ENCODE results near the gene AEN.

Gene AEN

GRCh38 chr15:88620995-88621772 lies at the start of gene AEN:
AEN (plus strand) TSS chr15:88621340; CDS start chr15:88626210, 4,870 bp downstream.
- peak; percentile 49 for DNase-seq

GRCh38 chr15:88571852-88572259 lies 49.3 kb upstream of the AEN start:
- no peak for DNase-seq

- no peak for DNase-seq
Measured at GRCh38 chr15:88574077-88574476, 47.1 kb upstream of the AEN start.

GRCh38 chr15:88574655-88575054 lies 46.5 kb upstream of the AEN start:
- peak; percentile 10 for DNase-seq

GRCh38 chr15:88579322-88579721 lies 41.8 kb upstream of the AEN start:
- DNase-seq: no peak

- no peak for DNase-seq
Measured at GRCh38 chr15:88580532-88580931, 40.6 kb upstream of the AEN start.

GRCh38 chr15:88586401-88587162 lies 34.6 kb upstream of the AEN start:
- DNase-seq: no peak

GRCh38 chr15:88590759-88591158 lies 30.4 kb upstream of the AEN start:
- DNase-seq: no peak

GRCh38 chr15:88591384-88591783 lies 29.8 kb upstream of the AEN start:
- DNase-seq: no peak

- no peak for DNase-seq
Measured at GRCh38 chr15:88603885-88604284, 17.3 kb upstream of the AEN start.

GRCh38 chr15:88604381-88605188 lies 16.6 kb upstream of the AEN start:
- DNase-seq: no peak

GRCh38 chr15:88605189-88606069 lies 15.7 kb upstream of the AEN start:
- DNase-seq: no peak

- DNase-seq: no peak
Measured at GRCh38 chr15:88606070-88606794, 14.9 kb upstream of the AEN start.

- peak; percentile 54 for DNase-seq
Measured at GRCh38 chr15:88607951-88608350, 13.2 kb upstream of the AEN start.

- no peak for DNase-seq
Measured at GRCh38 chr15:88608607-88609181, 12.4 kb upstream of the AEN start.

- no peak for DNase-seq
Measured at GRCh38 chr15:88609344-88610090, 11.6 kb upstream of the AEN start.

- no peak for DNase-seq
Measured at GRCh38 chr15:88610701-88611231, 10.4 kb upstream of the AEN start.

- no peak for DNase-seq
Measured at GRCh38 chr15:88612186-88612796, 8.8 kb upstream of the AEN start.

GRCh38 chr15:88613074-88613944 lies 7.8 kb upstream of the AEN start:
- no peak for DNase-seq

All from NCI-H1436 treated with DMSO at 0.1 percent for 48 hours (cell line).